ENCODE results near the gene BCAS3.

The BCAS3 gene

GRCh38 chr17:60677308-60678117 lies at the start of gene BCAS3:
Gene BCAS3, plus strand, starts transcription at chr17:60677851.
- no peak for TF ChIP-seq ZNF274 (IDR thresholded peaks at IDR 0.05; ENCODE audit: low read depth, low read length)
- H3K4me3 ChIP-seq (ENCODE audit: low read length): peak within 1 kb of the TSS; percentile 68

GRCh38 chr17:60628252-60628889 lies 49.3 kb upstream of the BCAS3 start:
- no peak for TF ChIP-seq ZNF274 (IDR thresholded peaks at IDR 0.05; ENCODE audit: low read depth, low read length)
- no peak overlapping the region for H3K4me3 ChIP-seq (ENCODE audit: low read length)

DNA sequence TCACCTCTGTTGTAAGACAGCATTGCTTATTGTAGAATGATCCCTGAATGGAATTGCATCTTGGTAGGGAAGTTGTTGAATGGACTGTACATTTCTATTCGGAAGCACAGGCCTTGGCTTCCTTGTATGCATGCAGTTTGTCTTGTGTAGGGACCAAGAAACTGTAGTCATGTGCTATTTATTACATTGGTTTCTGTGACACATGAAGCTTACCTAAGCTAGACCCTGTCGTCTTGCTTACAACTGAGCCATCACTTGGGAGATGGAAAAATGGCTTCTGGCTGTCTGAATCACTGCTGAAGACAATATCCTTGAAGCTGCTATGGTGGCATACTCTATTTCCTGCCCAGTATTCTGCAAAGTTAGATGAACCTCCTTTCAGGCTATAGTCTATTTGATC lies 48.5 kb upstream of the BCAS3 start:
- no peak for TF ChIP-seq ZNF274 (IDR thresholded peaks at IDR 0.05; ENCODE audit: low read depth, low read length)
- no peak overlapping the region for H3K4me3 ChIP-seq (ENCODE audit: low read length)

GRCh38 chr17:60630352-60630751 lies 47.3 kb upstream of the BCAS3 start:
- TF ChIP-seq ZNF274 (IDR thresholded peaks at IDR 0.05; ENCODE audit: low read depth, low read length): no peak
- H3K4me3 ChIP-seq (ENCODE audit: low read length): no peak overlapping the region

- TF ChIP-seq ZNF274 (IDR thresholded peaks at IDR 0.05; ENCODE audit: low read depth, low read length): no peak
- no peak overlapping the region for H3K4me3 ChIP-seq (ENCODE audit: low read length)
Observed at GRCh38 chr17:60631119-60631518, 46.5 kb upstream of the BCAS3 start.

- H3K4me3 ChIP-seq (ENCODE audit: low read length): no peak overlapping the region
- TF ChIP-seq ZNF274 (IDR thresholded peaks at IDR 0.05; ENCODE audit: low read depth, low read length): no peak
Observed at GRCh38 chr17:60637683-60638082, 40.0 kb upstream of the BCAS3 start.

GRCh38 chr17:60639019-60639330 lies 38.7 kb upstream of the BCAS3 start:
- TF ChIP-seq ZNF274 (IDR thresholded peaks at IDR 0.05; ENCODE audit: low read depth, low read length): no peak
- no peak overlapping the region for H3K4me3 ChIP-seq (ENCODE audit: low read length)

DNA sequence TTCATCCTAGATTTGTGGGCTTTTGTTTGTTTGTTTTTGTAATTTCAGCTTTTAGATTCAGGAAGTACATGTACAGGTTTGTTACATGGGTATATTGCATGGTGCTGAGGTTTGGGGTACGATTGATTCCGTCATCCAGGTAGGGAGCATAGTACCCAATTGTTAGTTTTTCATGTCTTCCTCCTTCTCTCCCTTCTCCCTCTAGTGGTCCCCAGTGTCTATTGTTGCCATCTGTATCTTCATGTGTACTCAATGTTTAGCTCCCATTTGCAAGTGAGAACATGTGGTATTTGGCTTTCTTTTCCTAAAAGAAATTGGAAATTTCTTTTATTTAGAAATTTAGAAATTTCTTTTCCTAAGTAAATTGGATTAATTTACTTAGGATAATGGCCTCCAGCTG lies 37.1 kb upstream of the BCAS3 start:
- H3K4me3 ChIP-seq (ENCODE audit: low read length): no peak overlapping the region
- TF ChIP-seq ZNF274 (IDR thresholded peaks at IDR 0.05; ENCODE audit: low read depth, low read length): no peak

DNA sequence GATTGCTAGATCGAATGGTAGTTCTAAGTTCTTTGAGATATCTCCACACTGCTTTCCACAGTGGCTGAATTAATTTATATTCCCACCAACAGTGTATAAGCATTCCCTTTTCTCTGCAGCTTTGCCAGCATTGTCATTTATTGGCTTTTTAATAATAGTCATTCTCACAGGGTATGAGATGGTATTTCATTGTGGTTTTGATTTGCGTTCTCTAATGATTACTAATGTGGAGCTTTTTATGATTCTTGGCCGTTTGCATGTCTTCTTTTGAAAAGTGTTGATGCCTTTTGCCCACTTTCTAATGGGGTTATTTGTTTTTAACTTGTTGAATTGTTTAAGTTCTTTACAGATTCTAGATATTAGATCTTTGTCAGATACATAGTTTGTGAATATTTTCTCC lies 36.5 kb upstream of the BCAS3 start:
- no peak for TF ChIP-seq ZNF274 (IDR thresholded peaks at IDR 0.05; ENCODE audit: low read depth, low read length)
- H3K4me3 ChIP-seq (ENCODE audit: low read length): no peak overlapping the region

GRCh38 chr17:60641810-60642220 lies 35.8 kb upstream of the BCAS3 start:
- H3K4me3 ChIP-seq (ENCODE audit: low read length): no peak overlapping the region
- TF ChIP-seq ZNF274 (IDR thresholded peaks at IDR 0.05; ENCODE audit: low read depth, low read length): no peak

- no peak overlapping the region for H3K4me3 ChIP-seq (ENCODE audit: low read length)
- no peak for TF ChIP-seq ZNF274 (IDR thresholded peaks at IDR 0.05; ENCODE audit: low read depth, low read length)
Observed at GRCh38 chr17:60645918-60646523, 31.6 kb upstream of the BCAS3 start.

DNA sequence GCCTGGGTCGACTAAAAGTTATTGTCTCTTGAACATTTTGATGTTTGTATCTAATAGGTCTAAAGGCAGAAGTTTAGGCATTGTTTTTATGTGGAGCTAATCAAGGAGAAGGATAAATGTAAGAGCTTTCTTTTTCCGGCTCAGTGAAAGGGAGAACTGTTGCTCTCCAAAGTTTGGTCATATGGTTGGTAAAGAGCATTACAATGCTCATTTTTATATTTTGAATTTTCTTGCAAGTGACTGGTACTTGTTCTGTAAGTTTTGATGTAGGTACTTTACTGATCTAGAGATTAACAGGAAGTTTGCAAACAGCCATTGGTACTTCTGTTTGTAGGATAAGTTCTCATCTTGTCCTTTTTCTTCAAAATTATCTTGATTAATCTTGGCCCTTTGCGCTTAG lies 30.9 kb upstream of the BCAS3 start:
- no peak for TF ChIP-seq ZNF274 (IDR thresholded peaks at IDR 0.05; ENCODE audit: low read depth, low read length)
- no peak overlapping the region for H3K4me3 ChIP-seq (ENCODE audit: low read length)

DNA sequence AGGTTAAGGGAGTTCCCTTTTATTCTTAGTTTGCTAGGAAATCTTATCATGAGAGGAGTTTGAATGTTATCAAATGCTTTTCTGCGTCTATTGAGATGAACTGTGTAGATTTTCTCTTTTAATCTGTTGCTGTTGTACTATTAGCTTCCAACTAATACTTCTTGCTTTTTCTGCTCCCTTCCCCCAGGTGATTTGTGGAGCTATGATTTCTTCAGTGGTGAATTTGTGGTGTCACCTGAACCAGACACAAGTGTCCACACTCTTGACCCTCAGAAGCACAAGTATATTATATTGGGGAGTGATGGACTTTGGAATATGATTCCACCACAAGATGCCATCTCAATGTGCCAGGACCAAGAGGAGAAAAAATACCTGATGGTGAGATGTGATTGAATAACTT lies 29.9 kb upstream of the BCAS3 start:
- H3K4me3 ChIP-seq (ENCODE audit: low read length): no peak overlapping the region

DNA sequence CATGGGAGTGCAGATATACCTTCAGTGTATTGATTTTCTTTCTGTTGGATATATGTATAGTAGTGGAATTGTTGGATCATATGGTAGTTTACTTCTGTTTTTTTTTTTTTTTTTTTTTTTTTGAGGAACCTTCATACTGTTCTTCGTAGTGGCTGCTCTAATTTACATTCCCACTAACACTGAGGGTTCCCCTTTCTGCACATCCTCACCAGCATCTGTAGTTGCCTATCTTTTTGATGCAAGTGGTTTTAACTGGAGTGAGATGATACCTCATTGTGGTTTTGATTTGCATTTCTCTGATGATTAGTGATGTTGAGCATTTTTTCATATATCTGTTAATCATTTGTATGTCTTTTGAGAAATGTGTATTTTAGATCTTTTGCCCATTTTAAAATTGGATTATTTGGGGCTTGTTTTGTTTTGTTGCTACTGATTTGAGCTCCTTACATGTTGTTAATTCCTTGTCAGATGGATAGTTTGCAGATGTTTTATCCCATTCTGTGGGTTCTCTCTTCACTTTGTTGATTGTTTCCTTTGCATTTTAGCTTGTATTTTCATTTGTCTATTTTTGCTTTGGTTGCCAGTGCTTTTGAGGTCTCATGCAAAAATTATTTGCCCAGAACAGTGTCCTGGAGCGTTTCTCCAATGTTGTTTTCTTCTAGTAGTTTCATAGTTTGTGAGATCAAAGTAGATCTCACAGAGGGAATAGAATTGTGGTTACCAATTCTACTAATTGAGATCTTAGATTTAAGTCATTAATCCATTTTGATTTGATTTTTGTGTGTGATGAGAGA lies 25.0 kb upstream of the BCAS3 start:
- H3K4me3 ChIP-seq (ENCODE audit: low read length): no peak overlapping the region
- no peak for TF ChIP-seq ZNF274 (IDR thresholded peaks at IDR 0.05; ENCODE audit: low read depth, low read length)

More for the DNA sequence above, 29.9 kb upstream of the BCAS3 start:
- TF ChIP-seq ZNF274 (IDR thresholded peaks at IDR 0.05; ENCODE audit: low read depth, low read length): no peak

Data from GM08714 (cell line).